Measurements from ENCODE around the gene ZNF484. TPM values are rescaled to one million over a fixed set of nuclear protein-coding genes. Genes with fewer than 3 reads are reported as not detected.

ZNF484 gene
- total and polyA plus RNA-seq, 2 donors from 2014 or later: 1.9 to 13.5 TPM

- H3K36me3 ChIP-seq (ENCODE audit: control insufficient read depth in 2 of 3, insufficient read depth in 3 of 3, low read length in 3 of 3): no peaks in the 10 kb centered on the region
- peaks cover 0 to 8% (median 0%) of the 10 kb centered on the region in 3 donors for H3K4me1 ChIP-seq (ENCODE audit: control insufficient read depth in 2 of 3, insufficient read depth in 2 of 3, low read depth in 1 of 3, low read length in 3 of 3)
- intact Hi-C loops (cut with DNase I): no loop called here
- no peak overlapping the region for H3K27ac ChIP-seq (ENCODE audit: low read depth in 2 of 2, low read length in 2 of 2)
- no peak overlapping the region for H3K4me3 ChIP-seq (ENCODE audit: low read length in 3 of 3)
- FAIRE-seq (no peak), DNase-seq (peak in 2 of 5 donors; percentile 33 to 41)
- peaks cover 69% of the 10 kb centered on the region for H3K27me3 ChIP-seq (ENCODE audit: control insufficient read depth, insufficient read depth, low read length)
- no peak for TF ChIP-seq CTCF (IDR thresholded peaks at IDR 0.05; ENCODE audit: borderline replicate concordance, extremely low read depth, insufficient read depth)
- no peak overlapping the region for H3K9ac ChIP-seq (ENCODE audit: low read length in 3 of 3)
- no peaks in the 10 kb centered on the region for H3K9me3 ChIP-seq (ENCODE audit: control insufficient read depth in 2 of 3, insufficient read depth in 1 of 3, low read length in 3 of 3)
Observed at GRCh38 chr9:92807757-92808725, 69.8 kb downstream of the ZNF484 start.

GRCh38 chr9:92807031-92807756, 70.6 kb downstream of the ZNF484 start:
- Histone ChIP-seq H3K36me3 (ENCODE audit: control insufficient read depth in 2 of 3, insufficient read depth in 3 of 3, low read length in 3 of 3) (no peaks in the 10 kb centered on the region), H3K9me3 (ENCODE audit: control insufficient read depth in 2 of 3, insufficient read depth in 1 of 3, low read length in 3 of 3) (no peaks in the 10 kb centered on the region), H3K4me1 (ENCODE audit: control insufficient read depth in 2 of 3, insufficient read depth in 2 of 3, low read depth in 1 of 3, low read length in 3 of 3) (peaks cover 0 to 8% (median 0%) of the 10 kb centered on the region in 3 donors), H3K9ac (ENCODE audit: low read length in 3 of 3) (no peak overlapping the region), H3K4me3 (ENCODE audit: low read length in 3 of 3) (no peak overlapping the region), H3K27me3 (ENCODE audit: control insufficient read depth, insufficient read depth, low read length) (peaks cover 62% of the 10 kb centered on the region), H3K27ac (ENCODE audit: low read depth in 2 of 2, low read length in 2 of 2) (no peak overlapping the region)
- DNase-seq (peak in 1 of 5 donors; percentile 51), FAIRE-seq (no peak)
- no peak for TF ChIP-seq CTCF (IDR thresholded peaks at IDR 0.05; ENCODE audit: borderline replicate concordance, extremely low read depth, insufficient read depth)
- intact Hi-C loops (cut with DNase I): no loop called here

- DNase-seq: no peak
- no peaks in the 10 kb centered on the region for H3K36me3 ChIP-seq (ENCODE audit: control insufficient read depth in 2 of 3, insufficient read depth in 3 of 3, low read length in 3 of 3)
- H3K4me3 ChIP-seq (ENCODE audit: low read length in 3 of 3): no peak overlapping the region
- no peak overlapping the region for H3K9ac ChIP-seq (ENCODE audit: low read length in 3 of 3)
- TF ChIP-seq CTCF (IDR thresholded peaks at IDR 0.05; ENCODE audit: borderline replicate concordance, extremely low read depth, insufficient read depth): no peak
- peaks cover 0 to 8% (median 0%) of the 10 kb centered on the region in 3 donors for H3K4me1 ChIP-seq (ENCODE audit: control insufficient read depth in 2 of 3, insufficient read depth in 2 of 3, low read depth in 1 of 3, low read length in 3 of 3)
- H3K27me3 ChIP-seq (ENCODE audit: control insufficient read depth, insufficient read depth, low read length): peaks cover 41% of the 10 kb centered on the region
- intact Hi-C loops (cut with DNase I): no loop called here
- no peak for FAIRE-seq
- H3K27ac ChIP-seq (ENCODE audit: low read depth in 2 of 2, low read length in 2 of 2): no peak overlapping the region
- H3K9me3 ChIP-seq (ENCODE audit: control insufficient read depth in 2 of 3, insufficient read depth in 1 of 3, low read length in 3 of 3): no peaks in the 10 kb centered on the region
Observed at GRCh38 chr9:92804727-92805126, 73.1 kb downstream of the ZNF484 start.
